ENCODE measurements around the gene RUNX2.

Gene RUNX2

DNA sequence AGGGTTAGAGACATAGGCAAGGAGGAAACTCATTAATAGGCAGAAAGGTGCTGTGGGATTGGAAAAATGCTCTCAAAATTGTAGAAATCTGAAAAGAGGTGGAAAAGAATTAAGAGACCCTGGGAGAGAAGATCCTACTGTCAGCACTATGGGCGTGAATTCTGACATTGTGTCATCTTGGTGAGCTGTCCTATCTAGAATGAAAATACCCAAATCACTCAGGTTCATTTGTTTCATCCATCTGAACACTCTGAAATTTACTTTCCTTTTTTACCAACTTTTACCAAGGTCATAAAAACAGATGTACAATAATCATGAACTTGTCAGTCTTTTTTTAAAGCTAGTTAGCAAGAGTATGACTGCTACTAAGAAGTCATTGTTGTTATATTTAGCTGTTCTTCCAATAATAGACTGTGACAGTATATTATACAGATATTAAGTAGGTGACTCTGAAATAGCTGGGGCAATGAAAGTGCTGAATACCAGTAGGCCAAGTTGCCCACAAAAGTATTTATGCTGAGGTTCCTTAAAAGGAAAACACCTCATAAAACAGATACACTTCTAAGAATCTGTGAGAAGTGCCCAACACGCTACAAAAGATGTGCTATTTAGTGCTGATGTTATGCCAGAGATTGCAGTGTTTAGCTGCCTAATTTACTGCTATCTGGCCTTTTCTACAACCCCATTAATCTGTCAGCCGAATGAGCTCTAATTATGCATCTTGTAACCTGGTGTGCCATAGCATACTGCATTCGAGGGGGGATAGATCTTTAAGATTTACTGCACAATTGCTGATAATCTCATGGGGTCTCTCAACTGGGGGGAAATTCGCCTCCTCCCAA, 267.1 kb downstream of the RUNX2 start:
- DNase-seq, result no peak

DNA sequence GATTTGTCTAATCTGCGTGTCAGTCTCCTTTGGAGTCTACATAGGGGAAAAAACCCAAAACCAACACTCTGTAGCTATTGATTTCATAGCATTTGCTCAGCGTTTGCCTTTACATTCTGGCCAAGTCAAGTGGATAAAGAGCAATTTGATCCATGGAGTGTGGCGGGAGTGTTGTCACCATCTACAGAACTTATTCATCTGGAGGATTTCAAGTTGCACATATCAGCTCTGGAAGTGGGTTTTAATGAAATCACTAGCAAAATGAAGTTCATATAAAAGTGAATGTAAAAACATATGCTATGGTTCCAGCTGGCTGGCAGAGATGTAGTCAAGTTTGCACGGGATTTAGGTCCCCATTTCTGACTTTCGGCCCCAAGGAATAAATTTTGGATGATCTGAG, 269.3 kb downstream of the RUNX2 start:
- no peak for DNase-seq

DNA sequence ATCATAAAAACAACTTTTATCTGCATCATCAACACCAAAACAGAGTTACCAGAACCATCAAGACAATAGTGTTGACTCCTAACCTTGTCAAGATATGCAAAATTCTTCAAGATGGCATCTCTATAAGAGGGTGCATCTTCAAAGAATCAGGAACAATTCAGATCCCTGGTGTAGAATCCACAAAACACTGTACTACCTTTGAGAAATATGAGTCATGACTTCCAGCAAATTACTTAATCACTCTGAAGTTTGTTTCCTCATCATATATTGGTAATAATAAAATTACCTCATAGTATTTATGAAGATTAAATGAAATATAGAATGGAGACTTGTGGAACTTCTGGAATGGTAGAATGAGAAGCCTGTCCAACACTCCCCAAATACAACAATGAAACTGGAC, 270.9 kb downstream of the RUNX2 start:
- DNase-seq, result no peak

GRCh38 chr6:45605971-45606370, 277.8 kb downstream of the RUNX2 start:
- DNase-seq, result no peak

DNA sequence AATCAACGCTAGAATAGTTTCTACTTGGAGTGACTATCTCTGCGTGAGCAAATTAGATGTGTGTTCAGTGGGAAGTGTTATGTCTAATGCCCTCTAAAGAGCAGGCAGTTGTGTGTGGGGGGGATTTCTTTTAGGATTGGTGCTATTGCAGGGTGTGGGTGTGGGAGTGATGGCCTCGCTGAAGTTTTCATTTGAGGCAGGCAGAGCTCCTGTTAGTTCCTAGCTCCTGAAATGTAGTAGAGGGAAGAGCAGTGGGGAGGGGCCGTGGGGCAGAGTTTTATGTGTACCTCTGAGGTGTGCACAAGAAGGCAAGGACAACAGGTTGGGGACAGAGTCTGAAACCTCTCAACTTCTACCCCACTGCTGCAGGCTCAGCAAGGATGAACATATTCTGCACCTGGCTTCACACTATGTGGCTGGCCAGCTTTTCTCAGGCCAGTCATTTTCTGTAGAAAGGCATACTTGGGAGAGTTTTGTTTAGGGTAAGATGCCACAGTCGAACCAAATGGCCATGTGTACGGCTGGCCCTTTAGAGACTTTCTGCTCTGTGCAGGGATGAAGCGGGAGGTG, 278.8 kb downstream of the RUNX2 start:
- DNase-seq, result no peak

- DNase-seq, result no peak
These were observed 279.7 kb downstream of the RUNX2 start for GRCh38 chr6:45607798-45608197.

DNA sequence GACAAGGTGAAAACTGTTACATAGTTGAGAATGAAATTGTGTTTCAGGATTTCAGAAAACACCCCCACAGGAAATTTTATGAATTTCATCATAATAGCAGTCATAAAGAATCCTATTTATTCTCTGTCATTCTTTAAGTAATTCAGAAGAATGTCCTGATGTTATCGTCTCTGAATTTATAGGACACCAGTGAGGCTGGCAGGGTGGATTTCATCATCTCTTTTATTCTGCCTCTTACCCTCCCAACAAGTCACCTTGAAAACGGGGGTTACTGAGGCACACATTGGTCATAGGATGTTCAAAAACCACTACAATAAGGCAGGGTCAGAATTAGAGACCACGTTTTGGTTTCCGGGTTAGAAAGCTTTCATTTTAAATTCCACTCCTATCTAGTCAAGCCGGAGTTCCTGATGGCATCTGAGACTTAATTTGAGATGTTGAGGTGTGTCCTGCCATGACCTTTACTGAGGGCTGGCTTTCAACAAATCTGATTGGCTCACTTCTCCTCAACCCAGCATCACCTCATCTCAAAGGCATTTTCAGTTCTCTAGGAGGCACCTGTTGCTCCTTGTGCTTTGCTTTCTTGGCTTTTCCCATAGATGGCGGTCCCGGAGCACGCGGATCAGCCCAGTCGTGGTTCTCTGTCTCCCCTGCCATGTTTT, 280.3 kb downstream of the RUNX2 start:
- DNase-seq, result no peak

- no peak for DNase-seq
These were observed 281.1 kb downstream of the RUNX2 start for GRCh38 chr6:45609141-45609638.

DNA sequence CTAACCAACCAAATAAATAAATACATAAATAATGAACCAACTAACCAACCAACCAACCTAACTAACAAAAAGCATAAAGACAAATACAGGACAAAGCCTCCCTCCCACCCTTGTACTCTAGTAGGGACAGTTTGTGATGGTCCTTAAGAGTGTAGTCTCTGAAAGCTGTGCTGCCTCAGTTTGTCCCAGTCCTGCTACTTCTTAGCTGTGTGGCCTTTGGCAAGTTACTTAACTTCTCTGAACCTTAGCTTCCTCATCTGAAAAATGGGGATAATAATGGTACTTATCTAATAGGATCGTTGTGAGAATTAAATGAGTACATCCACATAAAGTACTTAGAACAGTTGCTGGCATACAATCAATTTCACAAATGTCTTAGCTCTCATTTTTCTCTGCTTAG, 282.2 kb downstream of the RUNX2 start:
- no peak for DNase-seq

- no peak for DNase-seq
These were observed 282.7 kb downstream of the RUNX2 start for GRCh38 chr6:45610832-45611231.

- no peak for DNase-seq
These were observed 283.4 kb downstream of the RUNX2 start for GRCh38 chr6:45611491-45611890.

DNA sequence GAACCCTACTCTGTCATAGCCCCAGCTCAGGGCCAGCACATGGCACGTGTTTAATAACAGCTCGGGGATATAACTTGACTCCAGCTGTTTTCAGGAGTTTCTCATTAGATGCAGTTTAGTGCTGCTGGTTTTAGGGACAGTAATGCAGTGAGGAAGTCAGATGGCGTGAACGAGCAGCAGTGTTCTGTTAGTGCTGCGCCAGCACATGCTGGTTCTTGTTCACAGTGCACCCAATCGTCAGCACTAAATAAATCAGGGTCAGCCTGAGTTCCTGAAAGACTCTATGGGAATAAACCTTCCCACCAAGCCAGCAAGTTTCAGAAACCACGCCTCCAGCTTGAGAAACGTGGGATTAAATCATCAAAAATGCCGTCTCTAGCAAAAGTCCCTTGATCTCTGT, 285.5 kb downstream of the RUNX2 start:
- DNase-seq, result no peak

- DNase-seq, result no peak
These were observed 286.6 kb downstream of the RUNX2 start for GRCh38 chr6:45614488-45615285.

GRCh38 chr6:45616209-45616608, 288.1 kb downstream of the RUNX2 start:
- no peak for DNase-seq

- DNase-seq, result no peak
These were observed 289.3 kb downstream of the RUNX2 start for GRCh38 chr6:45617441-45617840.

- DNase-seq, result no peak
These were observed 290.1 kb downstream of the RUNX2 start for GRCh38 chr6:45618259-45618658.

DNA sequence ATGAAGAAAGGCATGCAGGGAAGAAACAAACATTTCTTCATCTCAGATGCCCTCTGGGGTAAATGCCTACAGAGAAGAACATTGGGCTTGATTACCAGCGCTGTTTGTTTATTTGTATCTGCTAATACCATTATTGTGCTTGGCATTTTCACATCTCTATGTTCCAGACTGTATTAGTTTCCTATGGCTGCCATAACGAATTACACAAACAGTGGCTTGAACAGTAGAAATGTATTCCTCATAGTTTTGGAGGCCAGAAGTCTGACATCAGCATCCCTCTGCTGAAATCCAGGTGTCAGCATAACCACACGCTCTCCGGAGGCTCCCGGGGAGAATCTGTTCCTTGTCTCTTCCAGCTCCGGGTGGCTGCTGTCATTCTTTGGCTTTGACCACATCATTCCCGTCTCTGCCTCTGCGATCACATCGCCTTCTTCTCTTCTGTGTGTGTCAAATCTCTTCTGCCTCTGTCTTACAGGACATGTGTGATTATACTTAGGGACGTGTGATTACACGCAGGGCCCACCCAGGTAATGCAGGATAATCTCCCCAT, 291.2 kb downstream of the RUNX2 start:
- DNase-seq, result no peak

DNA sequence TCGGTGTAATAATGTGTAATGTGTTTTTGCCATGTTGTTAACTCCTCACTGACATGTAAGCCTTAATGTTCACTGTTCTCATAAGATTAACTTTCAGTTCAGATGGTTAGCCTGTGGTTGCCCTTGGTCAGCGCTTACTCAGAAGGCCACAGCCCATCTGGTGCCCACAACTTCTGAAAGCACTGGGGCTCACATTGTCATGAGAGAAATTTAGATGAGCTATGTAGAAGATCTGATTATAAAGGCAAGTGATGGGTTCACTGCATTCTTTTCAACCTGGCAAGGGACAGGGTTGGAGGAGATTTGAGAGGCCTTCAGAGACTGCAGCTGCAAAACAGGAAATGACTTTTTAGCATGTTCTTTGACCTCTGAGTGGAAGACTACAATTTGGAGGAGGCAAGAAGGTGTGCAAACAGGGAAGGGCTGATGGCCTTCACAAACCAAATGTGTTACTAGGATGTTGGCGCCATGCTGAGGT, 291.9 kb downstream of the RUNX2 start:
- DNase-seq, result peak; percentile 12

DNA sequence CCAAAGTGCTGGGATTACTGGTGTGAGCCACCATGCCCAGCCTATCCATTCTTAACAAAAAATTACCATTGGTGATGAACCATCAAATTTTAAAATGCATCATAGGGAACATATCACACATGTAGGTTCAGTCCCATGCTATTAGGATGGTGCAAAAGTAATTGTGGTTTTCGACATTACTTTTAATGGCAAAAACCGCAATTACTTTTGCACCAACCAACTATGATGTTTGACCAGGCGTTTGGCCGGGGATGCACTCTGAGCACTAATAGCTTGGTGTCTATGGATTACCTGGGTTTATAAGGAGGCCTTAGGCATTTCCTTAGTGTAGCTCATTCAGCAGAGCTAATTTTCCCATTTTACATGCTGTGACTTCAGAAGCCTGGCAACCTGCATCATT, 296.1 kb downstream of the RUNX2 start:
- DNase-seq, result no peak

DNA sequence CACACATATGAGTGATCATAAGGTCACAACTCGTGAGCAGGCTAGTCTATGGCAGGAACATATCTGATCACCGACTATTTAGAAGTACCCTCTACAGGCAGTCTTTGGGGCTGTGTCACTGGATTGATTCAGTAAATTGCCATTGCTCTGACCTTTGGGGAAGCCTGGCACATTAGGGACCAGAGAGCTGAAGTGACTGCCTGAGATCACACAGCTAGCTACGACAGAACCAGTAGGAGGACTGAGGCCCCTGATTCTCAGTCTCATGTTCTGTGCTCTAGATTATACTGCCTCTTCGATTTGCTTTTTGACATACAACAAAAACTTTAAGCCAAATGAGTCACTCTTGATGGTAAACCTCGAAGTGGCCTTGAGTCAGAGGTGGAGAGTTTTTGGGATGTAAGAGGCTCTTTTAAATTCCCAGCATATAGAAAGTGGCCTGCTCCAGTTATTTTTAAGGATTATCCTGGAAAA, 297.1 kb downstream of the RUNX2 start:
- DNase-seq, result no peak

DNA sequence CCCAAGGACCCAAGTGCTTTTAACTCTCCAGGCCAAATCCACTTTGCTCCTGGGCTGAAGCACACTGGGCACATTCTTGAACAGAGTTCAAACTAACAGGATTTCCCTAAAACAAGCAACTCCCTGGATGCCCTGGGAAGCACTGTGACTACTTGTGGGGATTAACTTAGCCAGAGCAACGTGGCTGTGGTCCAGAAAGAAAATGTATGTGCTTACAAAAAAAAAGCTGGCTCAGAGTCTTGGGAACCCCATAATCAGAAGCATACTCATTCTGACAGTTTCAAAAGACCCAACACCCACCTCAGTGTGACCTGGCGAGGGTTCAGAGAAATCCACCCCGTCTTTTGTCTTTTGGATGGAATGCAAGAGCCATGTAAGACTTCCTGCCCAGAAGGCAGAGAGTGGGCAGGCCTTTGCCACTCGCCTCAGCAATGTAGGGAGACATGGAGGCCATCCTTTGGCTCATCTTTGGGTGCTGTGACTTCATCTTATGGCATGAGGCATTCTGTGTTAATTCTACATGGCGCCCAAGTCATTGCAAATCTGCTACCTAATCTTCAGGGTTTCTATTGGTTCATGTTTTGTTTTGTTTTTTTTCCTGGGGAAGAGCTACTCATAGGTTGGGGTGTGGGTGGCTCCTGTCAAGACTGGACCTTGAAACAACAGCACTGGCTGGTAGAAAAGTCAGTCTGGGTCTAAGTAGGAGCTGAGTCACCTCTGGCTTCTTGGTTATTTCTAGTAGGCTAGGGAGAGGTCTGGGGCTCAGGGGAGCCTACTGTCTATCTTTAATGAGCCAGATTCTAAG, 298.2 kb downstream of the RUNX2 start:
- no peak for DNase-seq

- no peak for DNase-seq
These were observed 302.2 kb downstream of the RUNX2 start for GRCh38 chr6:45630314-45630713.

All from NCI-H510A treated with DMSO at 0.1 percent for 48 hours (cell line).